GM21576 (cell line): ENCODE measurements around the gene MYO10.

ENCODE experiments used
- ATAC-seq: cut with Tn5 transposase; IDR thresholded peaks from one replicate; pipeline ENCODE4 v1.9.1; 2021; ENCODE audit warnings: mild to moderate bottlenecking, moderate library complexity; ENCODE audit not compliant: unreplicated experiment

Gene MYO10

GRCh38 chr5:16943846-16944678 lies 8.0 kb upstream of the MYO10 start:
- no peak for ATAC-seq

DNA sequence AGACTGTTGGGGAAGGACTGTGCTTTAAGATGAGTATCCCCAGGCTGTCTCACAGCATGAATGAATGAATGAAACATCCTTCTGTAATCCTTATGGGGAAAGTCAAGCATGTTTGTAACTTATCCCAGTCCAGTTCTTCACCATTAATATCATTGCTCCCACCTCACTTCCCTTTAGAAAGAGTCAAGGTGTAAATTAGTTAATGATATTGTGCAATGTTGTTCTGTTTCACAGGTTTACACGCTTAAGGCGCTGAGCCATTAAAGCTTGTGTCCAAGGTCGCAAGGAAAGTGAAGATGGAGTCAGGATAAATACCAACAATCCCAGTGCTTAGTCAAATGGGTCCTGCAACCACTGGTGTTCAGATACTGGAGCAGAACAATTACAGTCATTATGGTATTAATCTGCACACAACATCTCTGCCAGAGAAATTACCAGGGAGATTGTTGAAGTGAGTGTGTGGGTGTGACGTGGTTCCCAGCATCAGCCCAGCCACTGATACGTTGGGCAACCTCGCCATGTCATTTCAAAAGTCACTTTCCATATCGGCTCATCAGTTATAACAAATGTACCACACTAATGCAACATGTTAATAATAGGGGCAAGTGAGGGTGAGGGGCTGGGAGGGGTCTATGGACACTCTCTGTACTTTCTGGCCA lies 1.5 kb upstream of the MYO10 start:
- ATAC-seq: no peak

- no peak for ATAC-seq
Observed at GRCh38 chr5:16936989-16937438, 926 bp upstream of the MYO10 start.

GRCh38 chr5:16935231-16936149 lies 598 bp downstream of the MYO10 start:
- ATAC-seq: peak; percentile 50

- no peak for ATAC-seq
Observed at GRCh38 chr5:16934677-16935153, 1.4 kb downstream of the MYO10 start.

- peak; percentile 61 for ATAC-seq
Observed at GRCh38 chr5:16934123-16934522, 2.0 kb downstream of the MYO10 start.

DNA sequence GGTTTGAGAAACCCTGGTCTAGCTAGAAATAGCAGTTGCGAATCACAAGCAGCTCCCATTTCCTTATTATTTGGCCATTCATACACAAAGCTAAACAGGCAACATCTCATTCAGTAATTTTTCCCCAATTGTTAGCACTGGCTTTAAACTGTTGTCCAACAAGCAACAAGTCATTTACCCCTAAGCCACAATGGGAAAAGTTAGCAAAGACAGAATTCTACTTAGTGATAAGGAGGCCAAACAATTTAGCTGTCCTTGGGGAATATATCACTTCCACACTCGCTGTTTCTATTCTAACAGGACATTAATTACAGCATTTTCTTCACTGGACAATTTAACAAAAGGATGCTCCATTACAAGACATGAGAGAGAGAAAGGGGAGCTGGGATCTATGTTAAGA lies 2.8 kb downstream of the MYO10 start:
- ATAC-seq: no peak

- ATAC-seq: no peak
Observed at GRCh38 chr5:16932401-16932800, 3.7 kb downstream of the MYO10 start.

DNA sequence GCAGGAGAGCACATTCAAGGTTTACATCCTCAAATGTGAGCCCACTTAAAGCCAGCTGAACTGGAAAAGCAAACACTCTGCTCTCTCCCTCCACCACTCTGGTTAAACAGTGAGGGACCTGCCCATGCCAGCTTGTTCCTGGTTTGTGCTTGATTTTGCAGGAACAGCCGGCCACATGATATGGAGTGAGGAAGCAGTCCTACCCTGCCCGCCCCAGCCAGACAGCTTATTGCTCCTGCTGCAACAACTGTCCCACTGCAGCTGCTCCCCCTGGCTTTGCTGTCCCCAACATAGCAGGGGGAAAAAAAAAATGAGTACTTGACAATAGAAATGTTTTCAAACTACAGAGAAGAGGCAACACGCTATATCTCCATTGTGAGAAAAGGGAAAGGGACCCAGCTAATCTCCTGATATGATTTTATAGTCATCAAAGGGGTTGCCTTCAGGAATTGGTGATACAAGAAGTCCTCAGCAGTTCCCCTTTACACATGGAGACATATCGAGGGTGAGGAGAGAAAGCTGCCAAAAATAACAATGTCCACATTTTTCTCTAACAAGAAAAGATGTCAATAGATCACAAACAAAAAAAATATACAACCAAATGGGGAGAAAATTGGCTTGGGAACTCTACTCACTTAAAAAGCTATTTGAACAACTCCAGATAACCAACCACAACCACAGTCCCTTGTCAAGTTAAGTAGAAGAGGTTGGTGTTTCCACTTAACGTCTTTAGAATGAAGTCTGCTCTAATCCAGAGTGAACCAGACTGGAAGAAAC lies 4.6 kb downstream of the MYO10 start:
- ATAC-seq: no peak

DNA sequence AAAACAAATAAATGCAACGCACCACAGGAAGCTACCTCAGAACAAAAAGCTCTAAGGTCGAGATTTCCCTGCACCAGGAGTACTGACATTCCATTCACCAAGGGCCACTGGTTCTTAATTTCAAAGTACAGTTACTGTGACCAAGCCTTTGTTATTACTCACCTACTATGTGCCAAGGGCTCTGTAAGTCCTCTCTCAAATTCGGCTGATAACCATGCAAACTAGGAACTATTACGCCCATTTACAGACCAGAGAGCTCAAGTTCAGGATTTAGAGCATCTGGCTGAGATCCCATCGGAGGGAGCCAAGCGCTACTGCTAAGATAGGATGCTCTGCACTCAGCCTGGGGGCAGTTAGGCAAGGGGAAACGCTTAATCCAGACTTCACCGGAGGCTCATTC lies 5.6 kb downstream of the MYO10 start:
- no peak for ATAC-seq

DNA sequence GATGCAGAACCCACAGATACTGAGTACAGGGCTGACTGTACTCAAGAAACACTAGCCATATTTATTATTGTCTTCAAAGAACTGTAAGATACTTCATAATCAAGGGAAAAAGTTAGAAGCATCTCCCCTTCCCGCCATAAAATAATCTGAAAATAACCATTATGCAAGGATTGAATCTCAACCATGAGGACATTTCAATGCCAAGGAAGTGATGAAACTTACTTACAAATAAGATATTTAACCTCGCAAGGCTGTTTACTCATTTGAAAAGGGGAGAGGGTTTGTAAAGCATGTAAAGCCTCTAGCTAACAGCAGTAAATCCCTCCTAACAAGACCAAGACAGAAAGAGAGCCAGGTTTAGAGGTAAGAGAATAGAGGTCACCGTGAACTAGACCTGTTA lies 6.3 kb downstream of the MYO10 start:
- no peak for ATAC-seq

GRCh38 chr5:16929347-16929746 lies 6.7 kb downstream of the MYO10 start:
- no peak for ATAC-seq

DNA sequence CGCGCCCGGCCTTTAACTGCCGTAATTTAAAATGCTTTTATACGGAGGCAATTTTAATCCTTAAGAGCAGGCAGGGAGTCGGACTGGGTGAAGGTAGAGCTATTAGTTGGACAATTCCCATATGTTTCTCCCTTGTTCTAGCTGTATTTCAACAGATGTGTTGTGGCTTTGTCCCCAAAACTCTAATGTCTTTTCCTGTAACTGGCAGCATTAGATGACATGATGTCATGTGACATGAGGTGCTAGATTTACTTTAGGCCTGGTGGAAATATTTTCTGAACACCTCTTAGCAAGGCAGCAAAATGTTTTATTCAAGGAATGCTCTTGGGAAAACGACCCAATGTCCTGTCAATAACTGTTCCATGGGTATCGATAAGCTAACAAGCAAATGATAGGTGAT lies 8.5 kb downstream of the MYO10 start:
- no peak for ATAC-seq

- no peak for ATAC-seq
Observed at GRCh38 chr5:16926417-16926816, 9.7 kb downstream of the MYO10 start.

DNA sequence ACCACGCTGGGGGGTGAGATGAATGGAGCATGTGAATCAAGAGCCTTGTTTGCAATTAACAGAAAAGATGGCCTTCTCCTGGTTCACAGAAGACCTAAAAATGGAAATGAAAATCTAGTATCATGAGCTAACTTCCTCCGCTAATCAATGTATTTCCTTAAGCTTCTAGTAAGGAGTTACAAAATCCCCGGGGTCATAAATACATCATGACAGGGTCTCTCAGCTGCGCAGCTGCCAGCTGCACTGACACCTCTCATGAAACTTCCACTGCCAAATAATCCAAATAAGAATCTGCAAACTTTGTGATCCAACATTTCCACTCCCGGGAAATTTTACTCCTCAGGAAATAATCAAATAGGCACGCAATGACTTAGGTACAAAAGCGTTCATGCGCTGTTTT lies 11.9 kb downstream of the MYO10 start:
- ATAC-seq: no peak

GRCh38 chr5:16922430-16922829 lies 13.7 kb downstream of the MYO10 start:
- ATAC-seq: no peak

DNA sequence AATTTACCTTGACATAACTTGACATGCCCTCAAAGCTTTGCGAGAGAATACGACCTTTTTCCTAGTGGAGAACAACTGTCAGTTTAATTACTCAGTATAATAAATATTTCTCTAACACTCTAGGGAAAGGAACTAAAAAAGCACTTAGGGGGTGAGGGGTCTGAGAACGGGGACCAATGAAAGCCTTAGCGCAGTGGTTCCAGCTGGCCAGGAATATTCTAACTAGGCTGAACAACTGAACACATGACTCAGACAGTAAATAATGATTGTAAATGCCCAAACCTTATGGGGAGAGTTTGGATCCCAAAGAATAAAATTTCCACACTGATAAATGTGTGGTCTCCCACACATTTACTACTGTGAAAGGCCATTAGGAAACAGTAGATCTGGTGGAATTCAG lies 14.9 kb downstream of the MYO10 start:
- ATAC-seq: no peak

- no peak for ATAC-seq
Observed at GRCh38 chr5:16920109-16920816, 15.8 kb downstream of the MYO10 start.

GRCh38 chr5:16918891-16919671 lies 17.0 kb downstream of the MYO10 start:
- no peak for ATAC-seq
